ENCODE data around the gene ASB4. TPM values are rescaled to one million over a fixed set of nuclear protein-coding genes. Genes with fewer than 3 reads are reported as not detected.
"Not testable (repeated sequence)": the region's sequence is repeated elsewhere in the genome, so short reads cannot be mapped to it uniquely, and the experiment has no call there.

ASB4 gene
- total RNA-seq, 2 donors from 2014 or later = 0.14 TPM; not detected in 1

DNA sequence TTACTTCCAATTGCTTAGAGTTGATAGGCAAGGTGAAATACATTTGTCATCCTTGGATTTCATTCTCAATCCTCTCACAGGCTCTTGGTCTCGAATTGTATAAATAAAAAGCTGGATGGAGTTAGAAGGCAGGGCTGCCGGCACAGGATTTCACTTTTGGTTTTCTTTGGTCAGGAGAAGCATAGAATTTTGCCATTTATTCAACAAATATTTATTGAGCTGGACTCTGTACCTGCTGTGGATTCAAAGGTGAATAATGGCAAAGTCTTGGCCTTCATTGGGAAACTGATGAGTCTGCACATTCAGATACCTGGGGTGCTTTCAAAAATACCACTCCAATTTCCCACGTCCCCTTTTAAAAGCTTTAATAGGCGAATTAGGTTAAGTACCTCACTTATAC lies 60.9 kb downstream of the ASB4 start:
- H3K4me3 ChIP-seq = peak overlapping the region; percentile 11

GRCh38 chr7:95547361-95548348 lies 61.9 kb downstream of the ASB4 start:
- no peak for DNase-seq (ENCODE audit: low spot score)

More for the DNA sequence above, 60.9 kb downstream of the ASB4 start:
- Histone ChIP-seq H3K36me3 (no peaks in the 10 kb centered on the region), H3K27ac (peak overlapping the region in 1 of 2 donors; percentile 3), H3K27me3 (replicated peaks; ENCODE audit: insufficient read depth) (no peaks in the 10 kb centered on the region), H3K9me3 (no peaks in the 10 kb centered on the region), H3K4me1 (ENCODE audit: control insufficient read depth in 1 of 2, low read depth in 2 of 2) (peaks cover 33 to 68% of the 10 kb centered on the region in 2 donors)
- ATAC-seq (ENCODE audit: insufficient number of reproducible peaks, low FRiP score, low read depth) = no peak
- DNase-seq (ENCODE audit: low spot score) = no peak
- TF ChIP-seq, protein P1, sequence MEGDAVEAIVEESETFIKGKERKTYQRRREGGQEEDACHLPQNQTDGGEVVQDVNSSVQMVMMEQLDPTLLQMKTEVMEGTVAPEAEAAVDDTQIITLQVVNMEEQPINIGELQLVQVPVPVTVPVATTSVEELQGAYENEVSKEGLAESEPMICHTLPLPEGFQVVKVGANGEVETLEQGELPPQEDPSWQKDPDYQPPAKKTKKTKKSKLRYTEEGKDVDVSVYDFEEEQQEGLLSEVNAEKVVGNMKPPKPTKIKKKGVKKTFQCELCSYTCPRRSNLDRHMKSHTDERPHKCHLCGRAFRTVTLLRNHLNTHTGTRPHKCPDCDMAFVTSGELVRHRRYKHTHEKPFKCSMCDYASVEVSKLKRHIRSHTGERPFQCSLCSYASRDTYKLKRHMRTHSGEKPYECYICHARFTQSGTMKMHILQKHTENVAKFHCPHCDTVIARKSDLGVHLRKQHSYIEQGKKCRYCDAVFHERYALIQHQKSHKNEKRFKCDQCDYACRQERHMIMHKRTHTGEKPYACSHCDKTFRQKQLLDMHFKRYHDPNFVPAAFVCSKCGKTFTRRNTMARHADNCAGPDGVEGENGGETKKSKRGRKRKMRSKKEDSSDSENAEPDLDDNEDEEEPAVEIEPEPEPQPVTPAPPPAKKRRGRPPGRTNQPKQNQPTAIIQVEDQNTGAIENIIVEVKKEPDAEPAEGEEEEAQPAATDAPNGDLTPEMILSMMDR (IDR thresholded peaks at IDR 0.05) = no peak

GRCh38 chr7:95549818-95550529 lies 64.2 kb downstream of the ASB4 start:
- Histone ChIP-seq H3K27me3 (replicated peaks; ENCODE audit: insufficient read depth) (no peaks in the 10 kb centered on the region), H3K36me3 (no peaks in the 10 kb centered on the region), H3K27ac (peak overlapping the region; percentile 87 to 91), H3K4me1 (ENCODE audit: control insufficient read depth in 1 of 2, low read depth in 2 of 2) (peaks cover 33 to 76% of the 10 kb centered on the region in 2 donors), H3K4me3 (peak overlapping the region; percentile 42), H3K9me3 (no peaks in the 10 kb centered on the region)
- ATAC-seq (ENCODE audit: insufficient number of reproducible peaks, low FRiP score, low read depth) (peak; percentile 99), DNase-seq (ENCODE audit: low spot score) (peak; percentile 94)
- TF ChIP-seq, protein P1 (IDR thresholded peaks at IDR 0.05) = no peak

More at GRCh38 chr7:95547361-95548348, 61.9 kb downstream of the ASB4 start:
- Histone ChIP-seq H3K36me3 (no peaks in the 10 kb centered on the region), H3K27ac (no peak overlapping the region), H3K27me3 (replicated peaks; ENCODE audit: insufficient read depth) (no peaks in the 10 kb centered on the region), H3K4me1 (ENCODE audit: control insufficient read depth in 1 of 2, low read depth in 2 of 2) (peaks cover 33 to 68% of the 10 kb centered on the region in 2 donors), H3K4me3 (no peak overlapping the region), H3K9me3 (no peaks in the 10 kb centered on the region)
- ATAC-seq (ENCODE audit: insufficient number of reproducible peaks, low FRiP score, low read depth) = no peak
- TF ChIP-seq, protein P1 (IDR thresholded peaks at IDR 0.05) = no peak

DNA sequence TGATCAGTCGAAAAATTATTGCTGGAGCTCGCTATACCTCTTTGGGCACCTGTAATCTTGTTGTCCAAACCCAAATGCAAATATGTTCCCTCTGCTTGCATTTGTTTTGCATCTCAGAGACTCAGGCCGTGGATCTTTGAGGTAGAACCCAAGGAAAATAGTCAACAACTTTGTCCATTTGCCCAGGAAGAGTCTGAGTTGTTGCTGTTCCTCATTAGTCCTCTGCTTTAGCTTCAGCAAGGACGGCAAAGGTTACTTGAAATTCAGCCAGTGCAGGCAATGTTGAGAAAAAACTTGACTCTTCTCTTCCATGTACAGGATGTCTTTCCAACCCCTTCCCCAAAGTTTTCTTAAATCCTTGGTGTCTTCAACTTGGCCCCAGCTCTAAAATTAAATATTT lies 64.8 kb downstream of the ASB4 start:
- H3K36me3 ChIP-seq = no peaks in the 10 kb centered on the region
- no peaks in the 10 kb centered on the region for H3K27me3 ChIP-seq (replicated peaks; ENCODE audit: insufficient read depth)
- H3K4me1 ChIP-seq (ENCODE audit: control insufficient read depth in 1 of 2, low read depth in 2 of 2) = peaks cover 31 to 73% of the 10 kb centered on the region in 2 donors
- DNase-seq (ENCODE audit: low spot score) (no peak), ATAC-seq (ENCODE audit: insufficient number of reproducible peaks, low FRiP score, low read depth) (no peak)
- H3K27ac ChIP-seq = peak overlapping the region; percentile 87 to 91
- no peaks in the 10 kb centered on the region for H3K9me3 ChIP-seq
- TF ChIP-seq, protein P1 (IDR thresholded peaks at IDR 0.05) = no peak
- H3K4me3 ChIP-seq = peak overlapping the region; percentile 42

GRCh38 chr7:95552010-95552926 lies 66.5 kb downstream of the ASB4 start:
- H3K36me3 ChIP-seq; H3K27ac ChIP-seq; H3K9me3 ChIP-seq; ATAC-seq (ENCODE audit: insufficient number of reproducible peaks, low FRiP score, low read depth); H3K27me3 ChIP-seq (replicated peaks; ENCODE audit: insufficient read depth); H3K4me3 ChIP-seq; DNase-seq (ENCODE audit: low spot score): not testable (repeated sequence)
- peaks cover 25 to 60% of the 10 kb centered on the region in 2 donors for H3K4me1 ChIP-seq (ENCODE audit: control insufficient read depth in 1 of 2, low read depth in 2 of 2)
